Adrenal gland (tissue), 5 donors: ENCODE data around the gene DSCAML1.

Source experiments
- CTCF ChIP-seq, 6 experiments: fragments of 450-650 bp in 4 of 6; fragments of 200-600 bp in 2 of 6; sonication (generic) in 1 of 6; IDR thresholded peaks; 1 replicate in 5 of 6; 2 replicates in 1 of 6; pipeline versions ENCODE4 v1.5.1 to v1.8.0; 2016 to 2021; ENCODE audit warnings: antibody characterized with exemption in 6 of 6, mild to moderate bottlenecking in 2 of 6, moderate library complexity in 1 of 6
- POLR2A ChIP-seq, 2 donors: fragments of 450-650 bp; IDR thresholded peaks; one replicate each; pipeline ENCODE4 v1.6.1; 2017; ENCODE audit warnings: antibody characterized with exemption in 2 of 2, mild to moderate bottlenecking in 2 of 2, moderate library complexity in 1 of 2
- donor health status: DM: no; HTN: no; CAD: no.

- TF ChIP-seq CTCF (IDR thresholded peaks at IDR 0.05) (no peak), POLR2A (IDR thresholded peaks at IDR 0.05) (no peak)
Measured at GRCh38 chr11:117529816-117530215, 267.2 kb downstream of the DSCAML1 start.
